PC-3 (cell line): Measurements from ENCODE around the gene DIP2C. TPM values are rescaled to one million over a fixed set of nuclear protein-coding genes. Genes with fewer than 3 reads are reported as not detected.

Experiments used
- ATAC-seq: fragments of 200-7000 bp; cut with Tn5 transposase; 2 replicates; pipeline ENCODE4 v1.9.1; 2020; ENCODE audit warnings: mild to moderate bottlenecking, moderate library complexity
- BruUV-seq: library from RNA; stranded (reverse); fragments of 400-500 nt; replicated peaks from 2 replicates; lab custom pipeline; 2021; lab: Mats Ljungman, UMichigan
- CTCF ChIA-PET: fragments of 300-600 bp; sonication (Branson Sonifier 250); formaldehyde crosslinking; loops from one replicate; lab custom pipeline; 2022; ENCODE audit warnings: antibody characterized with exemption; lab: Charles Lee
- POLR2A ChIA-PET: fragments of 300-600 bp; sonication (Branson Sonifier 250); formaldehyde crosslinking; loops from one replicate; lab custom pipeline; 2022; ENCODE audit warnings: antibody characterized with exemption; ENCODE audit not compliant: unreplicated experiment; lab: Charles Lee
- DNase-seq: peaks from one replicate; pipeline ENCODE4 v3.0.0-alpha.2; 2015
- H2AFZ ChIP-seq: fragments of 300-600 bp; sonication (generic); 2 replicates; pipeline ENCODE4 v1.6.0; 2016; ENCODE audit warnings: antibody characterized with exemption, low read length
- H3F3A ChIP-seq: fragments of 300-600 bp; sonication (generic); one replicate; pipeline ENCODE4 v1.6.0; 2017; ENCODE audit warnings: antibody characterized with exemption, low read length, control low read depth, mild to moderate bottlenecking; ENCODE audit not compliant: unreplicated experiment
- H3K27ac ChIP-seq: fragments of 300-600 bp; sonication (generic); 2 replicates; pipeline ENCODE4 v1.5.1; 2016; ENCODE audit warnings: mild to moderate bottlenecking, low read length
- H3K27me3 ChIP-seq: fragments of 300-600 bp; sonication (generic); 2 replicates; pipeline ENCODE4 v1.6.1; 2016; ENCODE audit warnings: low read length, mixed read lengths
- H3K36me3 ChIP-seq: fragments of 300-600 bp; sonication (generic); 2 replicates; pipeline ENCODE4 v1.6.1; 2016; ENCODE audit warnings: low read depth, mixed run types, low read length, mixed read lengths
- H3K4me1 ChIP-seq: fragments of 300-600 bp; sonication (generic); 2 replicates; pipeline ENCODE4 v1.5.1; 2016; ENCODE audit warnings: low read length; ENCODE audit not compliant: insufficient read depth
- H3K4me2 ChIP-seq: fragments of 300-600 bp; sonication (generic); 2 replicates; pipeline ENCODE4 v1.6.0; 2016; ENCODE audit warnings: low read length
- H3K4me3 ChIP-seq: fragments of 300-600 bp; sonication (generic); 2 replicates; pipeline ENCODE4 v1.5.1; 2016; ENCODE audit warnings: mild to moderate bottlenecking, low read length, mixed read lengths
- H3K79me2 ChIP-seq: fragments of 300-600 bp; sonication (generic); 2 replicates; pipeline ENCODE4 v1.6.1; 2017; ENCODE audit warnings: low read length, mixed read lengths
- H3K9ac ChIP-seq: fragments of 300-600 bp; sonication (generic); 2 replicates; pipeline ENCODE4 v1.6.0; 2016; ENCODE audit warnings: mild to moderate bottlenecking, low read length
- H3K9me2 ChIP-seq: fragments of 300-600 bp; sonication (generic); replicated peaks from 2 replicates; pipeline ENCODE4 v1.6.1; 2016; ENCODE audit warnings: mixed run types, low read length, mixed read lengths
- H3K9me3 ChIP-seq: fragments of 300-600 bp; sonication (generic); 2 replicates; pipeline ENCODE4 v1.6.1; 2016; ENCODE audit warnings: low read length, mixed read lengths
- H4K20me1 ChIP-seq: fragments of 300-600 bp; sonication (generic); 2 replicates; pipeline ENCODE4 v1.6.1; 2016; ENCODE audit warnings: low read length, mixed read lengths
- CTCF ChIP-seq: fragments of 300-600 bp; sonication (generic); conservative IDR thresholded peaks from 2 replicates; pipeline ENCODE4 v1.5.1; 2017; ENCODE audit warnings: antibody characterized with exemption, low read depth, mild to moderate bottlenecking, low read length
- EZH2 ChIP-seq: fragments of 300-600 bp; sonication (generic); IDR thresholded peaks from one replicate; pipeline ENCODE4 v1.6.1; 2017; ENCODE audit warnings: antibody characterized with exemption, mild to moderate bottlenecking, low read length; ENCODE audit not compliant: unreplicated experiment
- EZH2phosphoT487 ChIP-seq: fragments of 300-600 bp; sonication (generic); IDR thresholded peaks from 2 replicates; pipeline ENCODE4 v1.6.1; 2018; ENCODE audit warnings: mild to moderate bottlenecking, antibody characterized with exemption, low read length, borderline replicate concordance
- intact Hi-C: fragments of 100-400 bp; cut with micrococcal nuclease; formaldehyde crosslinking; loops from 2 replicates; pipeline ENCODE4 v1.9.0; 2023
- total RNA-seq: library from RNA; depleted of rRNA; stranded (reverse); fragments of >200 nt; gene quantifications from 2 replicates; pipeline ENCODE4 v1.2.3, GENCODE V29; 2014

The DIP2C gene
- total RNA-seq, 1 experiment from 2014 or later: 3.1 TPM

- intact Hi-C loops: no loop called here
- no peaks in the 10 kb centered on the region for H3K36me3 ChIP-seq
- DNase-seq (no peak), ATAC-seq (no peak)
- H3K4me3 ChIP-seq: no peak overlapping the region
- no TSS peak for BruUV-seq
- peaks cover 8% of the 10 kb centered on the region; the same call in 1 of the 2 replicates for H3K4me1 ChIP-seq
- no peak overlapping the region for H2AFZ ChIP-seq
- H3K27me3 ChIP-seq: no peaks in the 10 kb centered on the region
- H4K20me1 ChIP-seq: no peaks in the 10 kb centered on the region
- no peaks in the 10 kb centered on the region for H3K79me2 ChIP-seq
- H3K9me3 ChIP-seq: no peaks in the 10 kb centered on the region
- no peak for TF ChIP-seq EZH2phosphoT487
- TF ChIP-seq EZH2: no peak
- no peak for TF ChIP-seq CTCF
- no peak overlapping the region for H3K4me2 ChIP-seq
- no peaks in the 10 kb centered on the region for H3F3A ChIP-seq
- no peak overlapping the region for H3K27ac ChIP-seq
- H3K9ac ChIP-seq: no peak overlapping the region
- ChIA-PET POLR2A (no interaction called here), CTCF (no interaction called here)
- no peaks in the 10 kb centered on the region for H3K9me2 ChIP-seq
These were observed 315.1 kb downstream of the DIP2C start for GRCh38 chr10:374354-374753.

- Histone ChIP-seq H3K4me1 (peaks cover 8% of the 10 kb centered on the region; the same call in 1 of the 2 replicates), H3K4me3 (no peak overlapping the region), H3K9me2 (no peaks in the 10 kb centered on the region), H3K9ac (no peak overlapping the region), H3K9me3 (no peaks in the 10 kb centered on the region), H2AFZ (no peak overlapping the region), H4K20me1 (no peaks in the 10 kb centered on the region), H3K27me3 (no peaks in the 10 kb centered on the region), H3K27ac (no peak overlapping the region), H3K4me2 (no peak overlapping the region), H3K36me3 (no peaks in the 10 kb centered on the region), H3F3A (no peaks in the 10 kb centered on the region), H3K79me2 (no peaks in the 10 kb centered on the region)
- ATAC-seq (no peak), DNase-seq (peak; percentile 4)
- BruUV-seq: no TSS peak
- CTCF ChIA-PET: no interaction called here
- POLR2A ChIA-PET: no interaction called here
- intact Hi-C loops: no loop called here
- TF ChIP-seq EZH2: no peak
- TF ChIP-seq CTCF: no peak
- TF ChIP-seq EZH2phosphoT487: no peak
These were observed 315.8 kb downstream of the DIP2C start for GRCh38 chr10:373526-374309.

GRCh38 chr10:373015-373414 lies 316.5 kb downstream of the DIP2C start:
- H3K4me1 ChIP-seq: peaks cover 8% of the 10 kb centered on the region; the same call in 1 of the 2 replicates
- no peaks in the 10 kb centered on the region for H3F3A ChIP-seq
- TF ChIP-seq CTCF (no peak), EZH2phosphoT487 (no peak), EZH2 (no peak)
- CTCF ChIA-PET: no interaction called here
- no peak overlapping the region for H3K4me3 ChIP-seq
- H3K36me3 ChIP-seq: no peaks in the 10 kb centered on the region
- no peak overlapping the region for H3K9ac ChIP-seq
- ATAC-seq: no peak
- H3K9me2 ChIP-seq: no peaks in the 10 kb centered on the region
- H3K27ac ChIP-seq: no peak overlapping the region
- no peak for DNase-seq
- H4K20me1 ChIP-seq: no peaks in the 10 kb centered on the region
- no peaks in the 10 kb centered on the region for H3K27me3 ChIP-seq
- no peak overlapping the region for H3K4me2 ChIP-seq
- no TSS peak for BruUV-seq
- POLR2A ChIA-PET: no interaction called here
- H3K9me3 ChIP-seq: no peaks in the 10 kb centered on the region
- intact Hi-C loops: no loop called here
- H3K79me2 ChIP-seq: no peaks in the 10 kb centered on the region
- H2AFZ ChIP-seq: no peak overlapping the region
